ENCODE measurements around the gene FAM180A.

DNA sequence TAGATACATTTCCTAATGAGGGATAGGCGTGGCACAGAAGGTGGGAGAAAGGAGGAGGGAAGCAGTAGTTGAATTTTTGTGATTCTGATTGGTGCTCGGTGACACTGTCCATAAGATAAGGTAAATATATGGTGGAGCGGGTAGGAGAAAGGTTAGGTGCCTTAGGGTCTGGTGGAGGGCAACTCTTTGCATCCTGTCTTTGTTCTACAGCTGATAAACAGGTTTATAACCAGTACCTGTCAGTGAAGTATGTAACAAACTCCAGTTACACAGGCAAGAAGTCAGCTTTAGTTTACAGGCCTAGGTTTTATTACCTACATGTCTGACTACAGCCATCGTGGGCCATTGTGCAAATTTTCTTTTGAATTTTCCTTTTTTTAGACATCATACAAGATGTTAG is 10.9 kb upstream of the FAM180A start:
- TF ChIP-seq, protein P1, sequence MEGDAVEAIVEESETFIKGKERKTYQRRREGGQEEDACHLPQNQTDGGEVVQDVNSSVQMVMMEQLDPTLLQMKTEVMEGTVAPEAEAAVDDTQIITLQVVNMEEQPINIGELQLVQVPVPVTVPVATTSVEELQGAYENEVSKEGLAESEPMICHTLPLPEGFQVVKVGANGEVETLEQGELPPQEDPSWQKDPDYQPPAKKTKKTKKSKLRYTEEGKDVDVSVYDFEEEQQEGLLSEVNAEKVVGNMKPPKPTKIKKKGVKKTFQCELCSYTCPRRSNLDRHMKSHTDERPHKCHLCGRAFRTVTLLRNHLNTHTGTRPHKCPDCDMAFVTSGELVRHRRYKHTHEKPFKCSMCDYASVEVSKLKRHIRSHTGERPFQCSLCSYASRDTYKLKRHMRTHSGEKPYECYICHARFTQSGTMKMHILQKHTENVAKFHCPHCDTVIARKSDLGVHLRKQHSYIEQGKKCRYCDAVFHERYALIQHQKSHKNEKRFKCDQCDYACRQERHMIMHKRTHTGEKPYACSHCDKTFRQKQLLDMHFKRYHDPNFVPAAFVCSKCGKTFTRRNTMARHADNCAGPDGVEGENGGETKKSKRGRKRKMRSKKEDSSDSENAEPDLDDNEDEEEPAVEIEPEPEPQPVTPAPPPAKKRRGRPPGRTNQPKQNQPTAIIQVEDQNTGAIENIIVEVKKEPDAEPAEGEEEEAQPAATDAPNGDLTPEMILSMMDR (conservative IDR thresholded peaks at IDR 0.05; ENCODE audit: low read depth in 2 of 2): no peak
- TF ChIP-seq EZH2phosphoT487 (IDR thresholded peaks at IDR 0.05; ENCODE audit: unreplicated experiment) (no peak), JUNB (IDR thresholded peaks at IDR 0.05; ENCODE audit: unreplicated experiment) (no peak), ZNF331 (CRISPR knock-in tag; IDR thresholded peaks at IDR 0.05; ENCODE audit: low read depth) (no peak), EZH2 (IDR thresholded peaks at IDR 0.05; ENCODE audit: low read depth, unreplicated experiment) (no peak), POLR2AphosphoS5 (IDR thresholded peaks at IDR 0.05; ENCODE audit: low read depth) (no peak), STAT1 (IDR thresholded peaks at IDR 0.05; ENCODE audit: unreplicated experiment) (no peak)
- TF ChIP-seq, protein P2, sequence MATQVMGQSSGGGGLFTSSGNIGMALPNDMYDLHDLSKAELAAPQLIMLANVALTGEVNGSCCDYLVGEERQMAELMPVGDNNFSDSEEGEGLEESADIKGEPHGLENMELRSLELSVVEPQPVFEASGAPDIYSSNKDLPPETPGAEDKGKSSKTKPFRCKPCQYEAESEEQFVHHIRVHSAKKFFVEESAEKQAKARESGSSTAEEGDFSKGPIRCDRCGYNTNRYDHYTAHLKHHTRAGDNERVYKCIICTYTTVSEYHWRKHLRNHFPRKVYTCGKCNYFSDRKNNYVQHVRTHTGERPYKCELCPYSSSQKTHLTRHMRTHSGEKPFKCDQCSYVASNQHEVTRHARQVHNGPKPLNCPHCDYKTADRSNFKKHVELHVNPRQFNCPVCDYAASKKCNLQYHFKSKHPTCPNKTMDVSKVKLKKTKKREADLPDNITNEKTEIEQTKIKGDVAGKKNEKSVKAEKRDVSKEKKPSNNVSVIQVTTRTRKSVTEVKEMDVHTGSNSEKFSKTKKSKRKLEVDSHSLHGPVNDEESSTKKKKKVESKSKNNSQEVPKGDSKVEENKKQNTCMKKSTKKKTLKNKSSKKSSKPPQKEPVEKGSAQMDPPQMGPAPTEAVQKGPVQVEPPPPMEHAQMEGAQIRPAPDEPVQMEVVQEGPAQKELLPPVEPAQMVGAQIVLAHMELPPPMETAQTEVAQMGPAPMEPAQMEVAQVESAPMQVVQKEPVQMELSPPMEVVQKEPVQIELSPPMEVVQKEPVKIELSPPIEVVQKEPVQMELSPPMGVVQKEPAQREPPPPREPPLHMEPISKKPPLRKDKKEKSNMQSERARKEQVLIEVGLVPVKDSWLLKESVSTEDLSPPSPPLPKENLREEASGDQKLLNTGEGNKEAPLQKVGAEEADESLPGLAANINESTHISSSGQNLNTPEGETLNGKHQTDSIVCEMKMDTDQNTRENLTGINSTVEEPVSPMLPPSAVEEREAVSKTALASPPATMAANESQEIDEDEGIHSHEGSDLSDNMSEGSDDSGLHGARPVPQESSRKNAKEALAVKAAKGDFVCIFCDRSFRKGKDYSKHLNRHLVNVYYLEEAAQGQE (IDR thresholded peaks at IDR 0.05; ENCODE audit: unreplicated experiment): no peak
- TF ChIP-seq, protein P3, sequence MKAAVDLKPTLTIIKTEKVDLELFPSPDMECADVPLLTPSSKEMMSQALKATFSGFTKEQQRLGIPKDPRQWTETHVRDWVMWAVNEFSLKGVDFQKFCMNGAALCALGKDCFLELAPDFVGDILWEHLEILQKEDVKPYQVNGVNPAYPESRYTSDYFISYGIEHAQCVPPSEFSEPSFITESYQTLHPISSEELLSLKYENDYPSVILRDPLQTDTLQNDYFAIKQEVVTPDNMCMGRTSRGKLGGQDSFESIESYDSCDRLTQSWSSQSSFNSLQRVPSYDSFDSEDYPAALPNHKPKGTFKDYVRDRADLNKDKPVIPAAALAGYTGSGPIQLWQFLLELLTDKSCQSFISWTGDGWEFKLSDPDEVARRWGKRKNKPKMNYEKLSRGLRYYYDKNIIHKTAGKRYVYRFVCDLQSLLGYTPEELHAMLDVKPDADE (IDR thresholded peaks at IDR 0.05): no peak
